GM23338 (cell line): ENCODE data around the gene VPS72. TPM values are rescaled to one million over a fixed set of nuclear protein-coding genes. Genes with fewer than 3 reads are reported as not detected.
"Not testable (repeated sequence)": the region's sequence is repeated elsewhere in the genome, so short reads cannot be mapped to it uniquely, and the experiment has no call there.

Source experiments
- ATAC-seq: fragments of 200-7000 bp; cut with Tn5 transposase; 3 replicates; pipeline ENCODE4 v1.9.1; 2020
- DNase-seq: peaks from one replicate; pipeline ENCODE4 v3.0.0-alpha.2; 2015; ENCODE audit warnings: low spot score
- H2AFZ ChIP-seq: fragments of 200-600 bp; sonication (generic); 2 replicates; pipeline ENCODE4 v1.8.0; 2016; ENCODE audit warnings: antibody characterized with exemption, mild to moderate bottlenecking, moderate library complexity
- H3F3A ChIP-seq: fragments of 200-600 bp; sonication (generic); replicated peaks from 2 replicates; pipeline ENCODE4 v1.8.0; 2017; ENCODE audit warnings: antibody characterized with exemption, mixed run types, low read depth
- H3K27ac ChIP-seq: fragments of 200-600 bp; sonication (generic); 2 replicates; pipeline ENCODE4 v1.6.1; 2016; ENCODE audit warnings: low read depth
- H3K27me3 ChIP-seq: fragments of 200-600 bp; sonication (generic); 2 replicates; pipeline ENCODE4 v1.8.0; 2016; ENCODE audit warnings: mild to moderate bottlenecking, mixed run types, moderate library complexity; ENCODE audit not compliant: insufficient read depth
- H3K36me3 ChIP-seq: fragments of 200-600 bp; sonication (generic); 2 replicates; pipeline ENCODE4 v1.8.0; 2016; ENCODE audit warnings: mild to moderate bottlenecking; ENCODE audit not compliant: insufficient read depth
- H3K4me1 ChIP-seq: fragments of 200-600 bp; sonication (generic); 2 replicates; pipeline ENCODE4 v1.8.0; 2016; ENCODE audit warnings: mild to moderate bottlenecking, moderate library complexity; ENCODE audit not compliant: insufficient read depth
- H3K4me2 ChIP-seq: fragments of 200-600 bp; sonication (generic); 2 replicates; pipeline ENCODE4 v1.7.1; 2017; ENCODE audit warnings: mixed run types
- H3K4me3 ChIP-seq: fragments of 200-600 bp; sonication (generic); 2 replicates; pipeline ENCODE4 v1.6.1; 2016; ENCODE audit warnings: mixed run types
- H3K79me2 ChIP-seq: fragments of 200-600 bp; sonication (generic); replicated peaks from 2 replicates; pipeline ENCODE4 v1.8.0; 2017; ENCODE audit warnings: mild to moderate bottlenecking; ENCODE audit not compliant: insufficient read depth
- H3K9me2 ChIP-seq: fragments of 200-600 bp; sonication (generic); 2 replicates; pipeline ENCODE4 v1.8.0; 2017; ENCODE audit not compliant: insufficient read depth
- H4K20me1 ChIP-seq: fragments of 200-600 bp; sonication (generic); replicated peaks from 2 replicates; pipeline ENCODE4 v1.8.0; 2017; ENCODE audit warnings: mild to moderate bottlenecking; ENCODE audit not compliant: insufficient read depth
- H3K27ac Mint-ChIP-seq: 2 replicates; pipeline ENCODE4 v1.8.0; 2020; ENCODE audit warnings: inconsistent platforms, mild to moderate bottlenecking, moderate library complexity, mixed read lengths
- H3K27me3 Mint-ChIP-seq: 3 replicates; pipeline ENCODE4 v1.8.0; 2022; ENCODE audit warnings: low read depth, mild to moderate bottlenecking, moderate library complexity, mixed read lengths, inconsistent platforms; ENCODE audit not compliant: insufficient read depth, poor library complexity
- H3K36me3 Mint-ChIP-seq: 3 replicates; pipeline ENCODE4 v1.8.0; 2021; ENCODE audit warnings: low read depth, mild to moderate bottlenecking, inconsistent platforms, moderate library complexity, mixed read lengths
- H3K4me1 Mint-ChIP-seq: 3 replicates; pipeline ENCODE4 v1.8.0; 2020; ENCODE audit warnings: mild to moderate bottlenecking, inconsistent platforms, mixed read lengths
- H3K4me3 Mint-ChIP-seq: 3 replicates; pipeline ENCODE4 v1.8.0; 2021; ENCODE audit warnings: moderate library complexity, mild to moderate bottlenecking, inconsistent platforms, mixed read lengths
- H3K9me3 Mint-ChIP-seq: 3 replicates; pipeline ENCODE4 v1.8.0; 2020; ENCODE audit warnings: moderate library complexity, mild to moderate bottlenecking, inconsistent platforms, mixed read lengths
- CREB1 ChIP-seq: fragments of 250-450 bp; sonication (Bioruptor Pico); IDR thresholded peaks from 2 replicates; pipeline ENCODE4 v1.5.0; 2020; ENCODE audit warnings: low read depth, mild to moderate bottlenecking, moderate library complexity
- ETS1 ChIP-seq: IDR thresholded peaks from 2 replicates; pipeline ENCODE4 v1.6.1; 2016; ENCODE audit warnings: antibody characterized with exemption
- EZH2 ChIP-seq: fragments of 200-600 bp; sonication (generic); IDR thresholded peaks from one replicate; pipeline ENCODE4 v1.8.0; 2017; ENCODE audit warnings: antibody characterized with exemption, mild to moderate bottlenecking, low read depth; ENCODE audit not compliant: unreplicated experiment
- EZH2phosphoT487 ChIP-seq: fragments of 200-600 bp; sonication (generic); IDR thresholded peaks from one replicate; pipeline ENCODE4 v1.8.1; 2018; ENCODE audit warnings: antibody characterized with exemption; ENCODE audit not compliant: unreplicated experiment
- JUNB ChIP-seq: IDR thresholded peaks from one replicate; pipeline ENCODE4 v1.6.1; 2016; ENCODE audit warnings: antibody characterized with exemption; ENCODE audit not compliant: unreplicated experiment
- POLR2AphosphoS5 ChIP-seq: IDR thresholded peaks from 2 replicates; pipeline ENCODE4 v1.6.1; 2016; ENCODE audit warnings: antibody characterized with exemption, low read depth
- REST ChIP-seq: IDR thresholded peaks from one replicate; pipeline ENCODE4 v1.6.1; 2018; ENCODE audit warnings: antibody characterized with exemption; ENCODE audit not compliant: unreplicated experiment
- polyA plus RNA-seq: library from polyadenylated mRNA; unstranded; fragments of >200 nt; fragmentation: Nextera tagmentation; extraction: Ambion mirVana; gene quantifications from 2 replicates; pipeline ENCODE4 v1.2.1, GENCODE V29; 2016
- total RNA-seq: library from RNA; depleted of rRNA; stranded (reverse); fragments of >200 nt; shearing (Covaris generic); gene quantifications from 2 replicates; pipeline ENCODE4 v1.2.3, GENCODE V29; 2014
- TF ChIP-seq, protein P1 (sequence below), 2 experiments: fragments of 200-600 bp in 1 of 2; sonication (generic) in 1 of 2; conservative IDR thresholded peaks; 2 replicates each; pipeline versions ENCODE4 v1.5.1 to v1.6.1; 2016 to 2017; ENCODE audit warnings: antibody characterized with exemption in 2 of 2, low read depth in 2 of 2, mild to moderate bottlenecking in 2 of 2, moderate library complexity in 1 of 2

The VPS72 gene
- total and polyA plus RNA-seq, 2 experiments from 2014 or later, result 60.2 to 90.3 TPM

DNA sequence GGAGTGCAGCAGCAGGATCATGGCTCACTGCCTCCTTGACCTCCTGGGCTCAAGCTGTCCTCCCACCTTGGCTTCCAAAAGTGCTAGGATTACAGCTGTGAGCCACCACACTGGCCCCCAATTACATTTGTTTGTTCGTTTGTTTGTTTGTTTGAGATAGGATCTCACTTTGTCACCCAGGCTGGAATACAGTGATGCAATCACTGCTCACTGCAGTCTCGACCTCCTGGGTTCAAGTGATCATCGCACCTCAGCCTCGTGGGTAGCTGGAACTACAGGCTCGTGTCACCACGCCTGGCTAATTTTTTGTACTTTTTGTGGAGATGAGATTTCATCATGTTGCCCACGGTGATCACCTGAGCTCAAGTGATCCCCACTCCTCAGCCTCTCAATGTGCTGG, 2.0 kb upstream of the VPS72 start:
- Mint-ChIP-seq H3K27ac (no peak overlapping the region), H3K36me3 (no peaks in the 10 kb centered on the region; the same call in 1 of the 3 replicates), H3K4me1 (peaks cover 12% of the 10 kb centered on the region; the same call in 2 of the 3 replicates), H3K27me3 (peaks cover 7% of the 10 kb centered on the region), H3K9me3 (no peaks in the 10 kb centered on the region), H3K4me3 (no peak overlapping the region)
- Histone ChIP-seq H3K9me2 (no peaks in the 10 kb centered on the region), H3F3A (0 out of 2 replicates have a peak, but pooled peaks cover 9% of the 10 kb centered on the region), H3K4me2 (no peak overlapping the region), H3K4me1 (peaks cover 3% of the 10 kb centered on the region; the same call in 1 of the 2 replicates), H4K20me1 (no peaks in the 10 kb centered on the region; the same call in 1 of the 2 replicates), H3K36me3 (no peaks in the 10 kb centered on the region), H3K27me3 (no peaks in the 10 kb centered on the region), H3K27ac (no peak overlapping the region), H3K79me2 (peaks cover 28% of the 10 kb centered on the region), H3K4me3 (no peak overlapping the region), H2AFZ (no peak overlapping the region)
- DNase-seq (no peak), ATAC-seq (no peak)
- TF ChIP-seq, protein P1, sequence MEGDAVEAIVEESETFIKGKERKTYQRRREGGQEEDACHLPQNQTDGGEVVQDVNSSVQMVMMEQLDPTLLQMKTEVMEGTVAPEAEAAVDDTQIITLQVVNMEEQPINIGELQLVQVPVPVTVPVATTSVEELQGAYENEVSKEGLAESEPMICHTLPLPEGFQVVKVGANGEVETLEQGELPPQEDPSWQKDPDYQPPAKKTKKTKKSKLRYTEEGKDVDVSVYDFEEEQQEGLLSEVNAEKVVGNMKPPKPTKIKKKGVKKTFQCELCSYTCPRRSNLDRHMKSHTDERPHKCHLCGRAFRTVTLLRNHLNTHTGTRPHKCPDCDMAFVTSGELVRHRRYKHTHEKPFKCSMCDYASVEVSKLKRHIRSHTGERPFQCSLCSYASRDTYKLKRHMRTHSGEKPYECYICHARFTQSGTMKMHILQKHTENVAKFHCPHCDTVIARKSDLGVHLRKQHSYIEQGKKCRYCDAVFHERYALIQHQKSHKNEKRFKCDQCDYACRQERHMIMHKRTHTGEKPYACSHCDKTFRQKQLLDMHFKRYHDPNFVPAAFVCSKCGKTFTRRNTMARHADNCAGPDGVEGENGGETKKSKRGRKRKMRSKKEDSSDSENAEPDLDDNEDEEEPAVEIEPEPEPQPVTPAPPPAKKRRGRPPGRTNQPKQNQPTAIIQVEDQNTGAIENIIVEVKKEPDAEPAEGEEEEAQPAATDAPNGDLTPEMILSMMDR (conservative IDR thresholded peaks at IDR 0.05; ENCODE audit: low read depth in 2 of 2), result no peak
- TF ChIP-seq CREB1 (CRISPR knock-in tag), result no peak

DNA sequence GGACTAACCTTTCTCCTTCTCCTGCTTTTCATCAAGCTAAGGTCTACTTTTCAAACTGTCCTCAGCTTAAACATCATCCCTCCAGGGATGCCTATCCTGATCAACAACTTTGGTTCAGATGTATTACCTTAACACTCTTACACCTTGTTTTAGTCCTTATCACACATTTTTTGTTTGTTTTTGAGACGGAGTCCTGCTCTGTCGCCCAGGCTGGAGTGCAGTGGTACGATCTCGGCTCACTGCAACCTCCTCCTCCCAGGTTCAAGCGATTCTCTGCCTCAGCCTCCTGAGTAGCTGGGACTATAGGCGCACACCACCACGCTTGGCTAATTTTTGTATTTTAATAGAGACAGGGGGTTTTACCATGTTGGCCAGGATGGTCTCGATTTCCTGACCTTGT, 1.3 kb downstream of the VPS72 start:
- not testable (repeated sequence) for H3K27ac ChIP-seq, H3K4me1 Mint-ChIP-seq, H3K9me2 ChIP-seq, H3K27me3 ChIP-seq, H3K27ac Mint-ChIP-seq, H3K4me1 ChIP-seq, DNase-seq, H2AFZ ChIP-seq, H4K20me1 ChIP-seq, ATAC-seq, H3K9me3 Mint-ChIP-seq, H3K27me3 Mint-ChIP-seq, H3F3A ChIP-seq
- Histone ChIP-seq H3K4me2 (peak overlapping the region; percentile 87), H3K79me2 (peaks cover 39% of the 10 kb centered on the region), H3K4me3 (peak overlapping the region; percentile 74), H3K36me3 (peaks cover 22% of the 10 kb centered on the region)
- peaks cover 24% of the 10 kb centered on the region for H3K36me3 Mint-ChIP-seq
- peak overlapping the region; percentile 99 for H3K4me3 Mint-ChIP-seq

- H3K9me3 Mint-ChIP-seq, result no peaks in the 10 kb centered on the region
- H3K4me2 ChIP-seq, result no peak overlapping the region
- no peak for ATAC-seq
- peaks cover 9% of the 10 kb centered on the region; the same call in 2 of the 3 replicates for H3K4me1 Mint-ChIP-seq
- H3K36me3 Mint-ChIP-seq, result peaks cover 37% of the 10 kb centered on the region
- H3K27me3 ChIP-seq, result no peaks in the 10 kb centered on the region
- H3K4me3 Mint-ChIP-seq, result no peak overlapping the region
- H3F3A ChIP-seq, result 0 out of 2 replicates have a peak, but pooled peaks cover 16% of the 10 kb centered on the region
- peaks cover 39% of the 10 kb centered on the region for H3K79me2 ChIP-seq
- no peak overlapping the region for H3K27ac ChIP-seq
- H4K20me1 ChIP-seq, result peaks cover 7% of the 10 kb centered on the region
- H3K27ac Mint-ChIP-seq, result no peak overlapping the region
- no peak for TF ChIP-seq EZH2phosphoT487
- TF ChIP-seq EZH2, result no peak
- no peak for TF ChIP-seq JUNB
- TF ChIP-seq REST, result no peak
- no peak for TF ChIP-seq POLR2AphosphoS5
- no peak for TF ChIP-seq ETS1
- H3K4me1 ChIP-seq, result peaks cover 3% of the 10 kb centered on the region; the same call in 1 of the 2 replicates
- H3K4me3 ChIP-seq, result no peak overlapping the region
- peaks cover 35% of the 10 kb centered on the region for H3K36me3 ChIP-seq
- H3K27me3 Mint-ChIP-seq, result peaks cover 4% of the 10 kb centered on the region
- H3K9me2 ChIP-seq, result no peaks in the 10 kb centered on the region
- H2AFZ ChIP-seq, result no peak overlapping the region
- DNase-seq, result no peak
These were observed 2.8 kb downstream of the VPS72 start for GRCh38 chr1:151187205-151187604.
